IMR-90 (cell line): ENCODE data around the gene TMEM271. TPM values are rescaled to one million over a fixed set of nuclear protein-coding genes. Genes with fewer than 3 reads are reported as not detected.

ENCODE experiments used
- ATAC-seq: fragments of 200-7000 bp; cut with Tn5 transposase; 2 replicates; pipeline ENCODE4 v1.9.1; 2020; ENCODE audit warnings: low read depth, mild to moderate bottlenecking, moderate library complexity
- BruUV-seq: library from RNA; stranded (reverse); fragments of 400-500 nt; replicated peaks from 2 replicates; lab custom pipeline; 2021; lab: Mats Ljungman, UMichigan
- CTCF ChIA-PET: fragments of 300-600 bp; formaldehyde crosslinking; extraction: SDS; loops from one replicate; lab custom pipeline; 2021; ENCODE audit warnings: antibody characterized with exemption; lab: Yijun Ruan, JAX
- POLR2A ChIA-PET: fragments of 300-600 bp; sonication (Branson Sonifier 250); formaldehyde crosslinking; loops from one replicate; lab custom pipeline; 2022; ENCODE audit warnings: antibody characterized with exemption; ENCODE audit not compliant: unreplicated experiment; lab: Charles Lee
- DNase-seq: peaks from one replicate; pipeline ENCODE4 v3.0.0; 2013
- H2AFZ ChIP-seq: replicated peaks from 2 replicates; pipeline ENCODE3; 2013; ENCODE audit warnings: low read length, mild to moderate bottlenecking; ENCODE audit not compliant: poor library complexity
- H2AK5ac ChIP-seq: 2 replicates; pipeline ENCODE4 v1.6.1; 2013; ENCODE audit warnings: low read depth, low read length, inconsistent platforms
- H2AK9ac ChIP-seq: replicated peaks from 2 replicates; pipeline ENCODE3; 2013; ENCODE audit warnings: mild to moderate bottlenecking, low read depth, low read length, moderate library complexity; ENCODE audit not compliant: poor library complexity
- H2BK120ac ChIP-seq: 2 replicates; pipeline ENCODE4 v1.6.1; 2013; ENCODE audit warnings: low read depth, low read length, inconsistent platforms
- H2BK15ac ChIP-seq: 3 replicates; pipeline ENCODE4 v1.6.1; 2013; ENCODE audit warnings: low read depth, low read length, inconsistent platforms
- H2BK20ac ChIP-seq: 2 replicates; pipeline ENCODE4 v1.6.1; 2013; ENCODE audit warnings: low read depth, mild to moderate bottlenecking, inconsistent platforms, low read length, moderate library complexity
- H2BK5ac ChIP-seq: 2 replicates; pipeline ENCODE4 v1.6.1; 2013; ENCODE audit warnings: mild to moderate bottlenecking, low read depth, low read length, inconsistent platforms; ENCODE audit not compliant: poor library complexity, severe bottlenecking
- H3K14ac ChIP-seq: replicated peaks from 2 replicates; pipeline ENCODE4 v1.6.1; 2013; ENCODE audit warnings: low read depth, low read length, inconsistent platforms
- H3K18ac ChIP-seq: 2 replicates; pipeline ENCODE4 v1.6.1; 2013; ENCODE audit warnings: low read depth, low read length, control low read depth
- H3K23ac ChIP-seq: 2 replicates; pipeline ENCODE4 v1.6.1; 2013; ENCODE audit warnings: low read depth, low read length, inconsistent platforms
- H3K27ac ChIP-seq: 2 replicates; pipeline ENCODE4 v1.5.1; 2013; ENCODE audit warnings: mild to moderate bottlenecking, control low read depth, low read length; ENCODE audit not compliant: insufficient read depth
- H3K27me3 ChIP-seq: 2 replicates; pipeline ENCODE4 v1.6.1; 2013; ENCODE audit warnings: low read length; ENCODE audit not compliant: control insufficient read depth, insufficient read depth
- H3K36me3 ChIP-seq: 2 replicates; pipeline ENCODE4 v1.6.1; 2013; ENCODE audit warnings: low read length, mixed read lengths; ENCODE audit not compliant: control insufficient read depth, insufficient read depth
- H3K4ac ChIP-seq: 2 replicates; pipeline ENCODE4 v1.6.1; 2013; ENCODE audit warnings: low read depth, low read length, inconsistent platforms
- H3K4me1 ChIP-seq: 2 replicates; pipeline ENCODE4 v1.6.1; 2013; ENCODE audit warnings: low read length, mixed read lengths; ENCODE audit not compliant: control insufficient read depth, insufficient read depth
- H3K4me2 ChIP-seq: 2 replicates; pipeline ENCODE4 v1.6.1; 2013; ENCODE audit warnings: low read depth, mild to moderate bottlenecking, control low read depth, low read length, moderate library complexity
- H3K4me3 ChIP-seq: 2 replicates; pipeline ENCODE4 v1.5.1; 2013; ENCODE audit warnings: low read depth, mild to moderate bottlenecking, control low read depth, low read length, moderate library complexity; ENCODE audit not compliant: insufficient read depth
- H3K56ac ChIP-seq: 2 replicates; pipeline ENCODE4 v1.6.1; 2013; ENCODE audit warnings: low read length, inconsistent platforms; ENCODE audit not compliant: insufficient read depth; ENCODE audit errors: extremely low read depth
- H3K79me1 ChIP-seq, 2 experiments: 2 replicates each; pipeline ENCODE4 v1.6.1; 2013; ENCODE audit warnings: low read length in 2 of 2, inconsistent platforms in 1 of 2, low read depth in 1 of 2
- H3K9ac ChIP-seq: 2 replicates; pipeline ENCODE4 v1.6.1; 2013; ENCODE audit warnings: low read depth, low read length, control low read depth
- H3K9me1 ChIP-seq: 2 replicates; pipeline ENCODE4 v1.6.1; 2013; ENCODE audit warnings: low read length, inconsistent platforms; ENCODE audit not compliant: insufficient read depth
- H3K9me3 ChIP-seq: 2 replicates; pipeline ENCODE4 v1.6.1; 2013; ENCODE audit warnings: low read length; ENCODE audit not compliant: control insufficient read depth, insufficient read depth
- H4K20me1 ChIP-seq: 2 replicates; pipeline ENCODE4 v1.6.1; 2013; ENCODE audit warnings: low read length, inconsistent platforms; ENCODE audit not compliant: insufficient read depth
- H4K5ac ChIP-seq: 2 replicates; pipeline ENCODE4 v1.6.1; 2013; ENCODE audit warnings: mild to moderate bottlenecking, low read depth, low read length, control low read depth
- H4K8ac ChIP-seq, 2 experiments: 2 replicates each; pipeline ENCODE4 v1.6.1; 2013; ENCODE audit warnings: low read depth in 2 of 2, low read length in 2 of 2, control low read depth in 1 of 2, inconsistent platforms in 1 of 2
- H4K91ac ChIP-seq: 2 replicates; pipeline ENCODE4 v1.6.1; 2013; ENCODE audit warnings: low read depth, low read length, inconsistent platforms; ENCODE audit not compliant: insufficient read depth
- CEBPB ChIP-seq: IDR thresholded peaks from 2 replicates; pipeline ENCODE4 v1.6.1; 2012; ENCODE audit warnings: low read depth, low read length, improper control_type of control experiment
- CTCF ChIP-seq: conservative IDR thresholded peaks from 2 replicates; pipeline ENCODE4 v1.5.1; 2012; ENCODE audit warnings: mild to moderate bottlenecking, low read depth, low read length, improper control_type of control experiment
- NFE2L2 ChIP-seq: fragments of 150-350 bp; IDR thresholded peaks from 2 replicates; pipeline ENCODE4 v1.6.1; 2016; ENCODE audit warnings: low read depth, mild to moderate bottlenecking, low read length
- WGBS, 2 experiments: methylation state at CpG; one replicate each; pipeline versions ENCODE4 v1.1.5 to v1.1.7; 2013; ENCODE audit warnings: missing lambda C conversion rate in 2 of 2; ENCODE audit not compliant: insufficient read length in 1 of 2; ENCODE audit errors: extremely low coverage in 2 of 2; 5-methylcytosine and 5-hydroxymethylcytosine counted together
- dilution Hi-C: fragments of 300-500 bp; cut with HindIII; formaldehyde crosslinking; loops from one replicate; pipeline ENCODE4 v1.14.3; 2018; ENCODE audit warnings: low sequenced_read_pairs; ENCODE audit not compliant: unreplicated experiment
- in situ Hi-C: fragments of 300-500 bp; cut with MboI; formaldehyde crosslinking; loops from 3 replicates; pipeline ENCODE4 v1.14.3; 2019; ENCODE audit warnings: low sequenced_read_pairs, inconsistent platforms, mixed read lengths
- intact Hi-C: fragments of 100-400 bp; cut with micrococcal nuclease; formaldehyde crosslinking; loops from 2 replicates; pipeline ENCODE4 v1.10.0; 2022
- polyA plus RNA-seq, 3 experiments: library from polyadenylated mRNA; depleted of rRNA; stranded (reverse); fragments of >200 nt; gene quantifications; 2 replicates each; pipeline ENCODE4 v1.2.3, GENCODE V29; 2012; ENCODE audit warnings: low replicate concordance in 1 of 3
- total RNA-seq: library from RNA; depleted of rRNA; stranded (reverse); fragments of >200 nt; gene quantifications from 2 replicates; pipeline ENCODE4 v1.2.3, GENCODE V29; 2012

Gene TMEM271
- total and polyA plus RNA-seq, 2 of the 4 experiments (the other 2 are of a cell fraction) = not detected

GRCh38 chr4:620201-620600 lies 44.1 kb upstream of the TMEM271 start:
- POLR2A ChIA-PET = no interaction called here
- Histone ChIP-seq H2AK9ac (no peak overlapping the region), H4K8ac (no peak overlapping the region), H3K27me3 (no peaks in the 10 kb centered on the region), H2BK20ac (no peak overlapping the region), H3K9me1 (no peaks in the 10 kb centered on the region), H3K4me2 (no peak overlapping the region), H3K4ac (no peak overlapping the region), H2BK15ac (no peak overlapping the region), H2AFZ (no peak overlapping the region), H3K56ac (no peak overlapping the region), H3K18ac (no peak overlapping the region), H3K23ac (no peak overlapping the region), H3K4me1 (no peaks in the 10 kb centered on the region), H2BK5ac (no peak overlapping the region), H4K5ac (no peak overlapping the region), H3K14ac (no peak overlapping the region), H3K9me3 (peaks cover 11% of the 10 kb centered on the region), H3K9ac (no peak overlapping the region), H3K36me3 (no peaks in the 10 kb centered on the region), H2BK120ac (no peak overlapping the region), H3K27ac (no peak overlapping the region), H4K20me1 (no peaks in the 10 kb centered on the region), H3K4me3 (no peak overlapping the region), H2AK5ac (no peak overlapping the region), H4K91ac (no peak overlapping the region), H3K79me1 (no peaks in the 10 kb centered on the region)
- no TSS peak for BruUV-seq
- 84% methylated on average over 3 of the region's 11 CpGs; no CpG with 5 or more reads in 1 of the 2 experiments for WGBS, 2 experiments
- DNase-seq (no peak), ATAC-seq (no peak)
- dilution Hi-C loops = no loop called here
- intact Hi-C loops = no loop called here
- TF ChIP-seq NFE2L2 (no peak), CTCF (no peak), CEBPB (no peak)
- in situ Hi-C loops = no loop called here
- CTCF ChIA-PET = no interaction called here
